Sigmoid colon (tissue), 7 donors: ENCODE measurements around the gene NHP2. TPM values are rescaled to one million over a fixed set of nuclear protein-coding genes. Genes with fewer than 3 reads are reported as not detected.

Experiments
- DNase-seq: peaks from one replicate; pipeline ENCODE4 v3.0.0-alpha.2; 2019
- H3K27ac ChIP-seq, 4 donors: fragments of 200-600 bp; sonication (generic); one replicate each; pipeline ENCODE4 v1.5.1; 2016 to 2019; ENCODE audit warnings: mild to moderate bottlenecking in 1 of 4
- H3K27me3 ChIP-seq, 3 donors: fragments of 200-600 bp; sonication (generic); one replicate each; pipeline ENCODE4 v1.5.1; 2019; ENCODE audit warnings: mild to moderate bottlenecking in 1 of 3
- H3K36me3 ChIP-seq, 4 donors: fragments of 200-600 bp; sonication (generic); one replicate each; pipeline ENCODE4 v1.5.1; 2016 to 2019
- H3K4me1 ChIP-seq, 4 donors: fragments of 200-600 bp; sonication (generic); one replicate each; pipeline ENCODE4 v1.5.1; 2017 to 2019
- H3K4me3 ChIP-seq, 4 donors: fragments of 200-600 bp; sonication (generic); one replicate each; pipeline ENCODE4 v1.5.1; 2017 to 2019; ENCODE audit warnings: mild to moderate bottlenecking in 2 of 4, moderate library complexity in 1 of 4
- H3K9me3 ChIP-seq, 4 donors: fragments of 200-600 bp in 3 of 4; sonication (generic) in 3 of 4; one replicate each; pipeline versions ENCODE4 v1.5.1 to v1.6.1; 2013 to 2019
- CTCF ChIP-seq, 4 experiments: fragments of 450-650 bp in 3 of 4; fragments of 200-600 bp in 1 of 4; IDR thresholded peaks; one replicate each; pipeline ENCODE4 v1.5.1; 2016 to 2019; ENCODE audit warnings: antibody characterized with exemption in 4 of 4, mild to moderate bottlenecking in 3 of 4, moderate library complexity in 2 of 4
- EP300 ChIP-seq, 4 donors: sonication (generic); formaldehyde crosslinking; IDR thresholded peaks; one replicate each; pipeline ENCODE4 v1.6.1; 2017; ENCODE audit warnings: antibody characterized with exemption in 4 of 4
- POLR2A ChIP-seq, 2 donors: fragments of 450-650 bp; IDR thresholded peaks; one replicate each; pipeline ENCODE4 v1.6.1; 2016; ENCODE audit warnings: antibody characterized with exemption in 2 of 2, mild to moderate bottlenecking in 2 of 2, moderate library complexity in 2 of 2
- POLR2AphosphoS5 ChIP-seq, 4 donors: sonication (generic); formaldehyde crosslinking; IDR thresholded peaks; one replicate each; pipeline ENCODE4 v1.6.1; 2017; ENCODE audit warnings: antibody characterized with exemption in 4 of 4
- WGBS, 2 donors: extraction: QIAGEN DNeasy Blood & Tissue Kit; methylation state at CpG; one replicate each; pipeline ENCODE4 v1.1.7; 2013; 5-methylcytosine and 5-hydroxymethylcytosine counted together
- intact Hi-C: fragments of 100-400 bp; cut with DNase I; formaldehyde crosslinking; loops from one replicate; pipeline ENCODE4 v1.15.1; 2023
- polyA plus RNA-seq, 3 donors: library from polyadenylated mRNA; stranded (reverse); fragments of 200-250 nt; gene quantifications; one replicate each; pipeline ENCODE4 v1.2.3, GENCODE V29; 2013
- total RNA-seq, 4 donors: library from RNA; depleted of rRNA; stranded (reverse); fragments of >200 nt; gene quantifications; one replicate each; pipeline ENCODE4 v1.1.0, GENCODE V29; 2016
- donor health status: healthy with polysubstance abuse.
- donor health status: Bipolar disorder and iron deficiency.
- donor health status: healthy.

Gene NHP2
- total and polyA plus RNA-seq, 7 donors, result 77.8 to 231 (median 165) TPM

- TF ChIP-seq CTCF (IDR thresholded peaks at IDR 0.05), result peak in 3 of 4 experiments; percentile 27 to 64 (median 42)
- TF ChIP-seq POLR2AphosphoS5 (IDR thresholded peaks at IDR 0.05), result no peak
- no peak for TF ChIP-seq EP300 (IDR thresholded peaks at IDR 0.05)
- TF ChIP-seq POLR2A (IDR thresholded peaks at IDR 0.05), result no peak
- WGBS, 2 donors, result 51 to 62% methylated on average over 14 of the region's 14 CpGs
- H3K4me1 ChIP-seq, result peaks cover 0 to 20% (median 2%) of the 10 kb centered on the region in 4 donors
- no peaks in the 10 kb centered on the region for H3K9me3 ChIP-seq
- H3K27ac ChIP-seq, result no peak overlapping the region
- no peak overlapping the region for H3K4me3 ChIP-seq
- DNase-seq, result no peak
- intact Hi-C loops, result no loop called here
- H3K27me3 ChIP-seq, result no peaks in the 10 kb centered on the region
- peaks cover 50 to 100% (median 58%) of the 10 kb centered on the region in 4 donors for H3K36me3 ChIP-seq
Measured at GRCh38 chr5:178145965-178146820, 7.5 kb downstream of the NHP2 start.

- WGBS, 2 donors, result 76 to 77% methylated on average over 10 of the region's 10 CpGs
- Histone ChIP-seq H3K4me3 (no peak overlapping the region), H3K4me1 (peaks cover 0 to 20% (median 2%) of the 10 kb centered on the region in 4 donors), H3K9me3 (no peaks in the 10 kb centered on the region), H3K36me3 (peaks cover 45 to 97% (median 51%) of the 10 kb centered on the region in 4 donors), H3K27me3 (no peaks in the 10 kb centered on the region), H3K27ac (peak overlapping the region in 2 of 4 donors; percentile 3 to 31)
- peak; percentile 87 for DNase-seq
- TF ChIP-seq POLR2AphosphoS5 (IDR thresholded peaks at IDR 0.05) (peak; percentile 18 to 77 (median 56)), EP300 (IDR thresholded peaks at IDR 0.05) (no peak)
- intact Hi-C loops, result no loop called here
Measured at GRCh38 chr5:178143901-178144300, 9.8 kb downstream of the NHP2 start.

- Histone ChIP-seq H3K36me3 (peaks cover 38 to 96% (median 44%) of the 10 kb centered on the region in 4 donors), H3K27ac (peak overlapping the region in 1 of 4 donors; percentile 31), H3K9me3 (no peaks in the 10 kb centered on the region), H3K4me1 (peaks cover 0 to 20% (median 2%) of the 10 kb centered on the region in 4 donors), H3K4me3 (no peak overlapping the region), H3K27me3 (no peaks in the 10 kb centered on the region)
- intact Hi-C loops, result no loop called here
- DNase-seq, result no peak
- TF ChIP-seq EP300 (IDR thresholded peaks at IDR 0.05) (no peak), CTCF (IDR thresholded peaks at IDR 0.05) (no peak), POLR2AphosphoS5 (IDR thresholded peaks at IDR 0.05) (no peak), POLR2A (IDR thresholded peaks at IDR 0.05) (no peak)
- WGBS, 2 donors, result 84 to 87% methylated on average over 6 of the region's 6 CpGs
Measured at GRCh38 chr5:178143246-178143645, 10.4 kb downstream of the NHP2 start.

- no peak overlapping the region for H3K27ac ChIP-seq
- 93 to 95% methylated on average over 20 of the region's 20 CpGs for WGBS, 2 donors
- no peaks in the 10 kb centered on the region for H3K9me3 ChIP-seq
- H3K4me3 ChIP-seq, result no peak overlapping the region
- peaks cover 0 to 20% (median 2%) of the 10 kb centered on the region in 4 donors for H3K4me1 ChIP-seq
- DNase-seq, result no peak
- H3K36me3 ChIP-seq, result peaks cover 32 to 96% (median 39%) of the 10 kb centered on the region in 4 donors
- intact Hi-C loops, result no loop called here
- H3K27me3 ChIP-seq, result no peaks in the 10 kb centered on the region
- TF ChIP-seq CTCF (IDR thresholded peaks at IDR 0.05), result no peak
Measured at GRCh38 chr5:178142642-178143041, 11.0 kb downstream of the NHP2 start.

- Histone ChIP-seq H3K9me3 (no peaks in the 10 kb centered on the region), H3K4me3 (no peak overlapping the region), H3K27me3 (no peaks in the 10 kb centered on the region), H3K27ac (no peak overlapping the region), H3K36me3 (peaks cover 22 to 85% (median 29%) of the 10 kb centered on the region in 4 donors), H3K4me1 (peaks cover 0 to 20% (median 2%) of the 10 kb centered on the region in 4 donors)
- DNase-seq, result no peak
- TF ChIP-seq CTCF (IDR thresholded peaks at IDR 0.05) (no peak), EP300 (IDR thresholded peaks at IDR 0.05) (no peak), POLR2AphosphoS5 (IDR thresholded peaks at IDR 0.05) (no peak), POLR2A (IDR thresholded peaks at IDR 0.05) (no peak)
- intact Hi-C loops, result no loop called here
- WGBS, 2 donors, result 95 to 96% methylated on average over 4 of the region's 4 CpGs
Measured at GRCh38 chr5:178141550-178141949, 12.1 kb downstream of the NHP2 start.
